ENCODE data around the gene UBE2V1.

The UBE2V1 gene

DNA sequence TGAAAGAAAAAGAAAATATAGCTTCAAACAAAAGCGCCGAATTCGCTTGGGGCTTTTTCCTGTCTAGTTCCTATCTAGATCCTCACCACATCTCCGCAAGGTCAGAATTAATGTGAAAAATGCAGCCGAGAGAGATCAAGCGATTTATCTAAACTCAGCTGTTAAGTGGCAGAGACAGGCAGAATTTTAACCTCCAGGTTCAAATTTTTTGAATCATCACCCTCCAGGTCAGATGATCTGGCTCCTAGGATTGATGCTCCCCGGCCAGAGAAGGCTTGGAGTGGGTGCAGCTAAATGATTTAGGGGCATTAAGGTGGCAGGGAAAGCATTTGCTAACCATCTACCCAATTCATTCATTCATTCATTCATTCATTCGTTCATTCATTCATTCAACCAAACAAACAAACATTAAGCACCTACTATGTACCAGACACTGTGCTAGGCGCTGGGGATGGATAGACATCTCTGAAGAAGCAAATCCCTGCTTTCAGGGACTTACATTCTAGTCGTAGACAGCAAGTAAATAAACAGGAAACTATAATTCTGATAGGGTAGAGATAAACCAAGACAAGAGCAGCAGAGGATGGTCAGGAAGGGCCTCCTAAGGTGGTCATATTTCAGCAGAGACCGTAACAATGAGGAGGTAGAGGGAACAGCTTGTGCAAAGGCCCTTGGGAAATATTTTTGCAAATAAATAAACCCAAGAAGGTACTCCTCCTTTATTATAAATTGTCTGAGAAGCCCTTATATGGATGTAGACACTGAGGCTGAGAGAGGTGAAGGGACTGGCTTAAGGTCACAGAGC is 672 bp upstream of the UBE2V1 start:
- Histone ChIP-seq H3K4me3 (ENCODE audit: insufficient read length, low read depth) (peak overlapping the region; percentile 81), H3K36me3 (ENCODE audit: insufficient read depth, insufficient read length, low read length) (peaks cover 24% of the 10 kb centered on the region), H3K9me3 (ENCODE audit: insufficient read depth, low read length) (no peaks in the 10 kb centered on the region), H3K4me1 (ENCODE audit: insufficient read depth, insufficient read length) (peaks cover 12% of the 10 kb centered on the region), H3K9ac (ENCODE audit: insufficient read length, low read depth) (peak overlapping the region; percentile 98), H3K27me3 (ENCODE audit: insufficient read depth, insufficient read length) (no peaks in the 10 kb centered on the region)
- TF ChIP-seq YY1 (IDR thresholded peaks at IDR 0.05; ENCODE audit: insufficient read depth, insufficient read length) (no peak), SUZ12 (IDR thresholded peaks at IDR 0.05; ENCODE audit: extremely low read depth, insufficient read depth, insufficient read length) (no peak), ZNF274 (IDR thresholded peaks at IDR 0.05; ENCODE audit: low read depth, low read length) (no peak)
- DNase-seq (ENCODE audit: low read depth, low spot score), result no peak

DNA sequence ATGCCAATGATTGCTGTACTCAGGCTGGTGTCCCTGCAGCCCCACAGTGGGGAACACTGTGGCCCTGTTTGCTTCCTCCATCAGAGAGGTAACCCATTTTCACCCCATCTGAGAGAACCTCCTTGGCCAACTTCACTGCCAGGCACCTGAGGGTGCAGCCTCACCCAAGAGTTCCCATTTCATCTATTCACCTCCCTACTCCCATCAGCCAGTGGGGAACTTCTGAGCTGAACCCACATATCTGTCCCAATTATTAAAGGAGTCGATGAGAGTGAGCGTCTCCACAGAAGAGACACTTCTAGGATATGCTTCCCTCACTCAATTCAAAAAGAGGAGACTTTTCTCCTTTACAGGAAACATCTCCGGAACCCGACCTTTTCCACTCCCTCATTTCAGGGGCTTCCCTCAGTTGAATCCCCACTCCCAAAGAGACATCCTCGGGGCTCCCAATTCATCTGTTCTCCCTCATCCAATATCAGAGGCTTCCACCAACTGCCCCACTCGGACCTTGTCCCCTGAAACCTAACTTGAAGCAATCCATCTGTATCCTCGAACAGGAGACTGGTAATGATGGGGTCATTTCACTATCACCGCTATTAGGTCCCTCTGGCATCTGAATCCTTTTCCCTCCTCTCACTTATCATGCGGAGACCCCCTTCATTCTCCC is 988 bp downstream of the UBE2V1 start:
- H3K4me3 ChIP-seq (ENCODE audit: insufficient read length, low read depth), result peak overlapping the region; percentile 81
- H3K4me1 ChIP-seq (ENCODE audit: insufficient read depth, insufficient read length), result peaks cover 12% of the 10 kb centered on the region
- peak overlapping the region; percentile 92 for H3K9ac ChIP-seq (ENCODE audit: insufficient read length, low read depth)
- TF ChIP-seq YY1 (IDR thresholded peaks at IDR 0.05; ENCODE audit: insufficient read depth, insufficient read length) (no peak), ZNF274 (IDR thresholded peaks at IDR 0.05; ENCODE audit: low read depth, low read length) (no peak), SUZ12 (IDR thresholded peaks at IDR 0.05; ENCODE audit: extremely low read depth, insufficient read depth, insufficient read length) (no peak)
- no peaks in the 10 kb centered on the region for H3K9me3 ChIP-seq (ENCODE audit: insufficient read depth, low read length)
- no peaks in the 10 kb centered on the region for H3K27me3 ChIP-seq (ENCODE audit: insufficient read depth, insufficient read length)
- DNase-seq (ENCODE audit: low read depth, low spot score), result no peak
- H3K36me3 ChIP-seq (ENCODE audit: insufficient read depth, insufficient read length, low read length), result peaks cover 39% of the 10 kb centered on the region

- peaks cover 40% of the 10 kb centered on the region for H3K36me3 ChIP-seq (ENCODE audit: insufficient read depth, insufficient read length, low read length)
- peak overlapping the region; percentile 92 for H3K9ac ChIP-seq (ENCODE audit: insufficient read length, low read depth)
- TF ChIP-seq YY1 (IDR thresholded peaks at IDR 0.05; ENCODE audit: insufficient read depth, insufficient read length), result no peak
- TF ChIP-seq SUZ12 (IDR thresholded peaks at IDR 0.05; ENCODE audit: extremely low read depth, insufficient read depth, insufficient read length), result no peak
- no peak for TF ChIP-seq ZNF274 (IDR thresholded peaks at IDR 0.05; ENCODE audit: low read depth, low read length)
- H3K9me3 ChIP-seq (ENCODE audit: insufficient read depth, low read length), result no peaks in the 10 kb centered on the region
- peak overlapping the region; percentile 81 for H3K4me3 ChIP-seq (ENCODE audit: insufficient read length, low read depth)
- no peak for DNase-seq (ENCODE audit: low read depth, low spot score)
- no peaks in the 10 kb centered on the region for H3K27me3 ChIP-seq (ENCODE audit: insufficient read depth, insufficient read length)
- peaks cover 12% of the 10 kb centered on the region for H3K4me1 ChIP-seq (ENCODE audit: insufficient read depth, insufficient read length)
Observed at GRCh38 chr20:50111120-50111828, 1.7 kb downstream of the UBE2V1 start.

- H3K9me3 ChIP-seq (ENCODE audit: insufficient read depth, low read length), result no peaks in the 10 kb centered on the region
- TF ChIP-seq YY1 (IDR thresholded peaks at IDR 0.05; ENCODE audit: insufficient read depth, insufficient read length) (no peak), ZNF274 (IDR thresholded peaks at IDR 0.05; ENCODE audit: low read depth, low read length) (no peak), SUZ12 (IDR thresholded peaks at IDR 0.05; ENCODE audit: extremely low read depth, insufficient read depth, insufficient read length) (no peak)
- peaks cover 40% of the 10 kb centered on the region for H3K36me3 ChIP-seq (ENCODE audit: insufficient read depth, insufficient read length, low read length)
- H3K4me3 ChIP-seq (ENCODE audit: insufficient read length, low read depth), result no peak overlapping the region
- H3K27me3 ChIP-seq (ENCODE audit: insufficient read depth, insufficient read length), result no peaks in the 10 kb centered on the region
- peaks cover 12% of the 10 kb centered on the region for H3K4me1 ChIP-seq (ENCODE audit: insufficient read depth, insufficient read length)
- DNase-seq (ENCODE audit: low read depth, low spot score), result no peak
- no peak overlapping the region for H3K9ac ChIP-seq (ENCODE audit: insufficient read length, low read depth)
Observed at GRCh38 chr20:50110141-50111047, 2.6 kb downstream of the UBE2V1 start.

- Histone ChIP-seq H3K9ac (ENCODE audit: insufficient read length, low read depth) (no peak overlapping the region), H3K27me3 (ENCODE audit: insufficient read depth, insufficient read length) (no peaks in the 10 kb centered on the region), H3K36me3 (ENCODE audit: insufficient read depth, insufficient read length, low read length) (peaks cover 40% of the 10 kb centered on the region), H3K4me3 (ENCODE audit: insufficient read length, low read depth) (no peak overlapping the region), H3K4me1 (ENCODE audit: insufficient read depth, insufficient read length) (peaks cover 5% of the 10 kb centered on the region), H3K9me3 (ENCODE audit: insufficient read depth, low read length) (no peaks in the 10 kb centered on the region)
- TF ChIP-seq YY1 (IDR thresholded peaks at IDR 0.05; ENCODE audit: insufficient read depth, insufficient read length) (no peak), ZNF274 (IDR thresholded peaks at IDR 0.05; ENCODE audit: low read depth, low read length) (no peak), SUZ12 (IDR thresholded peaks at IDR 0.05; ENCODE audit: extremely low read depth, insufficient read depth, insufficient read length) (no peak)
- no peak for DNase-seq (ENCODE audit: low read depth, low spot score)
Observed at GRCh38 chr20:50108556-50109235, 4.3 kb downstream of the UBE2V1 start.

DNA sequence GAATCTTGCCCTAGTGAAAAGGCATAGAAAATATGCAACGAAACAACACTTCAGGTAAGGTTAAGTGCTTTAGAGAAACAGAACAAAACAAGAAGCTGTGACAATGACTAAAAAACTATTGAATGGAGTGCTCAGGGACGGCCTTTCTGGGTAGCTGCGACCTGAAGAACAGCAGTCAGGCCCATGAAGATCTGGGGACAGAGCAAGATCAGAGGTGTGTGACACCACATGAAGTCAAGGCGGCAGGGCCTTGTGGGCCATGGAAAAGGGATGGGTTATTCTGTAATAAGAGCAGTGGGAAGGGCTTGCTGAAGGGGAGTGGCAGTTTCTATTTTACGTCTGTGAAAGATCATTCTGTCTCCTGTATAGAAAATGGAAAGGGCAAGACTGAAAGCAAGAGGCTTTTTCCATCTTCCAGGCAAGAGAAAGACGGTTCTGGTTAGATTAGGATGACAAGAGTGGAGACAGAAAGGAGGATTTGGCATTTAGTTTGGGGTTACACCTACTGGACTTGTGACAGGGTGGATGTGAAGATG is 5.1 kb downstream of the UBE2V1 start:
- no peaks in the 10 kb centered on the region for H3K27me3 ChIP-seq (ENCODE audit: insufficient read depth, insufficient read length)
- no peak overlapping the region for H3K9ac ChIP-seq (ENCODE audit: insufficient read length, low read depth)
- peaks cover 40% of the 10 kb centered on the region for H3K36me3 ChIP-seq (ENCODE audit: insufficient read depth, insufficient read length, low read length)
- H3K4me1 ChIP-seq (ENCODE audit: insufficient read depth, insufficient read length), result peaks cover 5% of the 10 kb centered on the region
- H3K9me3 ChIP-seq (ENCODE audit: insufficient read depth, low read length), result no peaks in the 10 kb centered on the region
- TF ChIP-seq ZNF274 (IDR thresholded peaks at IDR 0.05; ENCODE audit: low read depth, low read length) (no peak), SUZ12 (IDR thresholded peaks at IDR 0.05; ENCODE audit: extremely low read depth, insufficient read depth, insufficient read length) (no peak), YY1 (IDR thresholded peaks at IDR 0.05; ENCODE audit: insufficient read depth, insufficient read length) (no peak)
- DNase-seq (ENCODE audit: low read depth, low spot score), result no peak
- no peak overlapping the region for H3K4me3 ChIP-seq (ENCODE audit: insufficient read length, low read depth)

Measured in NT2/D1 (cell line).